VCaP (cell line): ENCODE results near the gene DNAJC6.

Experiments
- H3K27ac ChIP-seq: fragments of 450-650 bp; 2 replicates; pipeline ENCODE4 v1.5.1; 2017
- CTCF ChIP-seq: fragments of 450-650 bp; conservative IDR thresholded peaks from 2 replicates; pipeline ENCODE4 v1.5.1; 2017; ENCODE audit warnings: mild to moderate bottlenecking, moderate library complexity

The DNAJC6 gene

GRCh38 chr1:65434760-65435159 lies 125.4 kb downstream of the DNAJC6 start:
- H3K27ac ChIP-seq, result no peak overlapping the region
- no peak for TF ChIP-seq CTCF

GRCh38 chr1:65435987-65436386 lies 126.6 kb downstream of the DNAJC6 start:
- H3K27ac ChIP-seq, result no peak overlapping the region
- no peak for TF ChIP-seq CTCF

GRCh38 chr1:65437616-65438015 lies 128.3 kb downstream of the DNAJC6 start:
- no peak overlapping the region for H3K27ac ChIP-seq
- TF ChIP-seq CTCF, result no peak

- no peak overlapping the region for H3K27ac ChIP-seq
- no peak for TF ChIP-seq CTCF
These were observed 131.1 kb downstream of the DNAJC6 start for GRCh38 chr1:65440322-65440900.

- TF ChIP-seq CTCF, result no peak
- no peak overlapping the region for H3K27ac ChIP-seq
These were observed 131.6 kb downstream of the DNAJC6 start for GRCh38 chr1:65440915-65441314.

- no peak overlapping the region for H3K27ac ChIP-seq
- no peak for TF ChIP-seq CTCF
These were observed 132.1 kb downstream of the DNAJC6 start for GRCh38 chr1:65441464-65441863.

GRCh38 chr1:65442442-65442841 lies 133.1 kb downstream of the DNAJC6 start:
- TF ChIP-seq CTCF, result no peak
- no peak overlapping the region for H3K27ac ChIP-seq
